Neutrophil (primary cell): ENCODE results near the gene SAE1.

Experiments used
- H3K27ac ChIP-seq: fragments of 200-600 bp; sonication (generic); 2 replicates; pipeline ENCODE4 v1.5.1; 2016; ENCODE audit warnings: mild to moderate bottlenecking, moderate library complexity
- H3K27me3 ChIP-seq: fragments of 200-600 bp; sonication (generic); 2 replicates; pipeline ENCODE4 v1.6.0; 2016; ENCODE audit warnings: mild to moderate bottlenecking
- H3K36me3 ChIP-seq: fragments of 200-600 bp; sonication (generic); 2 replicates; pipeline ENCODE4 v1.5.1; 2017
- H3K4me1 ChIP-seq, 2 experiments: fragments of 200-600 bp in 1 of 2; sonication (generic) in 1 of 2; 1 replicate in 1 of 2; 2 replicates in 1 of 2; pipeline versions ENCODE4 v1.5.1 to v1.6.1; 2013 to 2016; ENCODE audit warnings: low read depth in 1 of 2, low read length in 1 of 2, mild to moderate bottlenecking in 1 of 2, moderate library complexity in 1 of 2; ENCODE audit not compliant: control insufficient read depth in 1 of 2, insufficient read depth in 1 of 2
- H3K4me3 ChIP-seq, 2 experiments: fragments of 200-600 bp in 1 of 2; sonication (generic) in 1 of 2; 1 replicate in 1 of 2; 2 replicates in 1 of 2; pipeline ENCODE4 v1.5.1; 2013 to 2016; ENCODE audit warnings: low read depth in 1 of 2, low read length in 1 of 2, mild to moderate bottlenecking in 1 of 2, moderate library complexity in 1 of 2
- H3K9me3 ChIP-seq: fragments of 200-600 bp; sonication (generic); 2 replicates; pipeline ENCODE4 v1.5.1; 2016
- TF ChIP-seq, protein P1 (sequence below): fragments of 200-600 bp; sonication (generic); IDR thresholded peaks from 2 replicates; pipeline ENCODE4 v1.5.1; 2016; ENCODE audit warnings: antibody characterized with exemption

Gene SAE1

GRCh38 chr19:47158367-47158791 lies 27.7 kb downstream of the SAE1 start:
- Histone ChIP-seq H3K27me3 (no peaks in the 10 kb centered on the region), H3K36me3 (peaks cover 6% of the 10 kb centered on the region), H3K4me1 (peaks cover 25 to 27% of the 10 kb centered on the region in 2 experiments), H3K9me3 (no peaks in the 10 kb centered on the region), H3K4me3 (peak overlapping the region; percentile 3 to 42), H3K27ac (peak overlapping the region; percentile 84)
- TF ChIP-seq, protein P1, sequence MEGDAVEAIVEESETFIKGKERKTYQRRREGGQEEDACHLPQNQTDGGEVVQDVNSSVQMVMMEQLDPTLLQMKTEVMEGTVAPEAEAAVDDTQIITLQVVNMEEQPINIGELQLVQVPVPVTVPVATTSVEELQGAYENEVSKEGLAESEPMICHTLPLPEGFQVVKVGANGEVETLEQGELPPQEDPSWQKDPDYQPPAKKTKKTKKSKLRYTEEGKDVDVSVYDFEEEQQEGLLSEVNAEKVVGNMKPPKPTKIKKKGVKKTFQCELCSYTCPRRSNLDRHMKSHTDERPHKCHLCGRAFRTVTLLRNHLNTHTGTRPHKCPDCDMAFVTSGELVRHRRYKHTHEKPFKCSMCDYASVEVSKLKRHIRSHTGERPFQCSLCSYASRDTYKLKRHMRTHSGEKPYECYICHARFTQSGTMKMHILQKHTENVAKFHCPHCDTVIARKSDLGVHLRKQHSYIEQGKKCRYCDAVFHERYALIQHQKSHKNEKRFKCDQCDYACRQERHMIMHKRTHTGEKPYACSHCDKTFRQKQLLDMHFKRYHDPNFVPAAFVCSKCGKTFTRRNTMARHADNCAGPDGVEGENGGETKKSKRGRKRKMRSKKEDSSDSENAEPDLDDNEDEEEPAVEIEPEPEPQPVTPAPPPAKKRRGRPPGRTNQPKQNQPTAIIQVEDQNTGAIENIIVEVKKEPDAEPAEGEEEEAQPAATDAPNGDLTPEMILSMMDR = no peak

- peaks cover 25 to 27% of the 10 kb centered on the region in 2 experiments for H3K4me1 ChIP-seq
- H3K9me3 ChIP-seq = no peaks in the 10 kb centered on the region
- no peaks in the 10 kb centered on the region for H3K27me3 ChIP-seq
- H3K27ac ChIP-seq = peak overlapping the region; percentile 84
- H3K4me3 ChIP-seq = no peak overlapping the region
- TF ChIP-seq, protein P1 = no peak
- peaks cover 2% of the 10 kb centered on the region for H3K36me3 ChIP-seq
Measured at GRCh38 chr19:47158879-47159503, 28.4 kb downstream of the SAE1 start.

DNA sequence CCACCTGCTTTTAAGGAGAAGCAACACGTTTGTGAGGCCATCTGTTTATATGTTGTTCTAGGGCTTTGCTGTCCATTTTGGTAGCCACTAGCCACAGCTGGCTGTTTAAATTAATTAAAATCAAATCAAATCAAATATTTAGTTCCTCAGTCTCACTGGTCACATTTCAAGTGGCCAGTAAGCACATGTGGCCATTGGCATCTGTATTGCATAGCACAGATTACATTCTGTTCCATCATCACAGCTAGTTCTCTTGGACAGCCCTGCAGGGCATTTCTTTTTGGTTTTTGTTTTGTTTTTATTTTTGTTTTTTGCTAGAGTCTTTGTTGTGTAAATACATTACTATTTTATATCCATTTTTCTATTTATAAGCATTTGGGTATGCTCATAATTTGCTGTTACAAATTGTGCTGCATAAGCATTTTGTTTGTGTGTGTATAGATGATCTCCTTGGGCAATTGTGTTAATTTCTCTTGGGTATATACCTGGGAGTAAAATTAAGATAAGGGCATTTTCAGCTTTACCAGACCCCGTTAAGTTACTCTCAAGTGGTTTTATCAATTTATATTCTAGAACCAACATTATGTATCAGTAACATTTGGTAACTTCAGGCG lies 31.3 kb downstream of the SAE1 start:
- TF ChIP-seq, protein P1 = no peak
- Histone ChIP-seq H3K4me3 (no peak overlapping the region), H3K27me3 (no peaks in the 10 kb centered on the region), H3K9me3 (no peaks in the 10 kb centered on the region), H3K4me1 (peaks cover 17 to 18% of the 10 kb centered on the region in 2 experiments), H3K27ac (no peak overlapping the region), H3K36me3 (no peaks in the 10 kb centered on the region)

DNA sequence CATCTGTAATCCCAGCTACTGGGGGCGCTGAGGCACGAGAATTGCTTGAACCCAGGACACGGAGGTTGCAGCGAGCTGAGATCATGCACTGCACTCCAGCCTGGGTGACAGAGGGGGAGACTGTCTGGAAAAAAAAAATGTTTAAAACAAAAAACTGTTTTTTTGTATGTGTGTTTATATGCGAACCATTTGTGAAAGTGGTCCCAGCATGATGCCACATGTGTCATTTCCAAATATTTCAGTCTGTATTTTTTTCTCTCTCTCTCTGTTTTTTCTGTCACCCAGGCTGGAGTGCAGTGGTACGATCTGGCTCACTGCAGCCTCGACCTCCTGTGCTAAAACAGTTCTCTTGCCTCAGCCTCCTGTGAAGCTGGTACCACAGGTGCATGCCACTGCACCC lies 37.4 kb downstream of the SAE1 start:
- Histone ChIP-seq H3K4me3 (no peak overlapping the region), H3K9me3 (no peaks in the 10 kb centered on the region), H3K27me3 (no peaks in the 10 kb centered on the region), H3K36me3 (peaks cover 30% of the 10 kb centered on the region), H3K27ac (no peak overlapping the region), H3K4me1 (no peaks in the 10 kb centered on the region)
- TF ChIP-seq, protein P1 = no peak

- no peaks in the 10 kb centered on the region for H3K9me3 ChIP-seq
- TF ChIP-seq, protein P1 = no peak
- H3K4me3 ChIP-seq = no peak overlapping the region
- peaks cover 42% of the 10 kb centered on the region for H3K36me3 ChIP-seq
- no peaks in the 10 kb centered on the region for H3K27me3 ChIP-seq
- no peaks in the 10 kb centered on the region for H3K4me1 ChIP-seq
- no peak overlapping the region for H3K27ac ChIP-seq
Measured at GRCh38 chr19:47172666-47173455, 42.2 kb downstream of the SAE1 start.
